Hair follicle dermal papilla cell (primary cell): ENCODE results near the gene OTX1. TPM values are rescaled to one million over a fixed set of nuclear protein-coding genes. Genes with fewer than 3 reads are reported as not detected.

Experiments used
- total RNA-seq: library from RNA; depleted of rRNA; stranded (reverse); fragments of >200 nt; gene quantifications from 2 replicates; pipeline ENCODE4 v1.2.3, GENCODE V29; 2012

Gene OTX1
- total RNA-seq: 0.12 and 0.49 TPM in 2 replicates

GRCh38 chr2:63050334-63051041, at the start of gene OTX1:
Gene OTX1, plus strand, starts transcription at chr2:63050830. Its CDS starts 2,161 bp downstream, at chr2:63052991.

